PC-9 (cell line): ENCODE measurements around the gene GRM8.

Experiments used
- EZH2 ChIP-seq: fragments of 200-600 bp; sonication (generic); IDR thresholded peaks from 2 replicates; pipeline ENCODE4 v1.8.0; 2017; ENCODE audit warnings: antibody characterized with exemption, low read depth
- TF ChIP-seq, protein P1 (sequence below): fragments of 200-600 bp; sonication (generic); conservative IDR thresholded peaks from 2 replicates; pipeline ENCODE4 v1.6.1; 2017; ENCODE audit warnings: mixed run types, antibody characterized with exemption, mild to moderate bottlenecking, moderate library complexity

DNA sequence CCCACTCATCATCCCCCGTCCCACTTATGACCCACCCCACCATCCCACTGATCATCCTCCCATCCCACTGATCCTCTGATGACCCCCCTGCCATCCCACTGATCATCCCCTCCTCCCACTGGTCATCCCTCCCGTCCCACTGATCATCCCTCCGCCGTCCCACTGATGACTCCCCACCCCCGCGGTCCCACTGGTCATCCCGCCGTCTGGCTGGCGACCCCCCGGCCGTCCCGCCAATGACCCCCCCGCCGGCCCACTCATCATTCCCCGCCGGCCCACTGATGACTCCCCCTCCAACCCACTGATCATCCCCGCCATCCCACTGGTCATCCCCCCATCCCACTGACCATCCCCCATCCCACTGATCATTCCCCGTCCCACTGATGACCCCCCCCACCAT lies 161.1 kb downstream of the GRM8 start:
- TF ChIP-seq, protein P1, sequence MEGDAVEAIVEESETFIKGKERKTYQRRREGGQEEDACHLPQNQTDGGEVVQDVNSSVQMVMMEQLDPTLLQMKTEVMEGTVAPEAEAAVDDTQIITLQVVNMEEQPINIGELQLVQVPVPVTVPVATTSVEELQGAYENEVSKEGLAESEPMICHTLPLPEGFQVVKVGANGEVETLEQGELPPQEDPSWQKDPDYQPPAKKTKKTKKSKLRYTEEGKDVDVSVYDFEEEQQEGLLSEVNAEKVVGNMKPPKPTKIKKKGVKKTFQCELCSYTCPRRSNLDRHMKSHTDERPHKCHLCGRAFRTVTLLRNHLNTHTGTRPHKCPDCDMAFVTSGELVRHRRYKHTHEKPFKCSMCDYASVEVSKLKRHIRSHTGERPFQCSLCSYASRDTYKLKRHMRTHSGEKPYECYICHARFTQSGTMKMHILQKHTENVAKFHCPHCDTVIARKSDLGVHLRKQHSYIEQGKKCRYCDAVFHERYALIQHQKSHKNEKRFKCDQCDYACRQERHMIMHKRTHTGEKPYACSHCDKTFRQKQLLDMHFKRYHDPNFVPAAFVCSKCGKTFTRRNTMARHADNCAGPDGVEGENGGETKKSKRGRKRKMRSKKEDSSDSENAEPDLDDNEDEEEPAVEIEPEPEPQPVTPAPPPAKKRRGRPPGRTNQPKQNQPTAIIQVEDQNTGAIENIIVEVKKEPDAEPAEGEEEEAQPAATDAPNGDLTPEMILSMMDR: no peak
- no peak for TF ChIP-seq EZH2
